H9 (cell line): ENCODE results near the gene CDK9. TPM values are rescaled to one million over a fixed set of nuclear protein-coding genes. Genes with fewer than 3 reads are reported as not detected.

Source experiments
- DNase-seq: peaks from one replicate; pipeline ENCODE4 v3.0.0-alpha.2; 2017
- H2AFZ ChIP-seq: one replicate; pipeline ENCODE4 v1.6.1; 2013; ENCODE audit warnings: mild to moderate bottlenecking, low read length, control low read depth, moderate library complexity
- H2AK5ac ChIP-seq: 2 replicates; pipeline ENCODE4 v1.6.1; 2013; ENCODE audit warnings: low read length, control low read depth, mixed read lengths; ENCODE audit not compliant: insufficient read length
- H2BK120ac ChIP-seq: one replicate; pipeline ENCODE4 v1.6.1; 2013; ENCODE audit warnings: low read depth, mild to moderate bottlenecking, low read length, control low read depth, inconsistent platforms; ENCODE audit not compliant: poor library complexity, severe bottlenecking
- H2BK12ac ChIP-seq: 2 replicates; pipeline ENCODE4 v1.6.1; 2013; ENCODE audit warnings: low read length, control low read depth, mixed read lengths, low read depth; ENCODE audit not compliant: insufficient read length
- H2BK15ac ChIP-seq: 2 replicates; pipeline ENCODE4 v1.6.1; 2013; ENCODE audit warnings: low read depth, low read length, control low read depth
- H2BK20ac ChIP-seq: one replicate; pipeline ENCODE4 v1.6.1; 2013; ENCODE audit warnings: low read depth, mild to moderate bottlenecking, low read length, control low read depth, inconsistent platforms; ENCODE audit not compliant: poor library complexity, severe bottlenecking
- H2BK5ac ChIP-seq: 2 replicates; pipeline ENCODE4 v1.6.1; 2013; ENCODE audit warnings: low read length, control low read depth, mixed read lengths; ENCODE audit not compliant: insufficient read length
- H3K14ac ChIP-seq: 2 replicates; pipeline ENCODE4 v1.6.1; 2013; ENCODE audit warnings: low read length, control low read depth; ENCODE audit not compliant: insufficient read depth
- H3K18ac ChIP-seq: 2 replicates; pipeline ENCODE4 v1.6.1; 2013; ENCODE audit warnings: low read depth, mild to moderate bottlenecking, mixed read lengths, low read length, control low read depth; ENCODE audit not compliant: insufficient read length
- H3K23ac ChIP-seq: 2 replicates; pipeline ENCODE4 v1.6.1; 2013; ENCODE audit warnings: low read length, control low read depth, mixed read lengths, low read depth; ENCODE audit not compliant: insufficient read length
- H3K23me2 ChIP-seq: 2 replicates; pipeline ENCODE4 v1.6.1; 2013; ENCODE audit warnings: low read depth, mild to moderate bottlenecking, mixed read lengths, low read length, control low read depth; ENCODE audit not compliant: insufficient read length, poor library complexity, severe bottlenecking
- H3K27ac ChIP-seq: 2 replicates; pipeline ENCODE4 v1.5.1; 2013; ENCODE audit warnings: low read length, control low read depth, mixed read lengths, low read depth; ENCODE audit not compliant: insufficient read length
- H3K27me3 ChIP-seq: 2 replicates; pipeline ENCODE4 v1.6.1; 2013; ENCODE audit warnings: low read length, control low read depth, inconsistent platforms; ENCODE audit not compliant: insufficient read depth
- H3K4ac ChIP-seq: 2 replicates; pipeline ENCODE4 v1.6.1; 2013; ENCODE audit warnings: low read depth, mild to moderate bottlenecking, control low read depth, inconsistent platforms, low read length, moderate library complexity
- H3K4me1 ChIP-seq: 2 replicates; pipeline ENCODE4 v1.6.1; 2013; ENCODE audit warnings: low read length, control low read depth, inconsistent platforms; ENCODE audit not compliant: insufficient read depth
- H3K4me2 ChIP-seq: 2 replicates; pipeline ENCODE4 v1.6.1; 2013; ENCODE audit warnings: low read length, control low read depth, mixed read lengths; ENCODE audit not compliant: insufficient read length, insufficient read depth
- H3K56ac ChIP-seq: 2 replicates; pipeline ENCODE4 v1.6.1; 2013; ENCODE audit warnings: low read depth, mild to moderate bottlenecking, mixed read lengths, low read length, control low read depth; ENCODE audit not compliant: insufficient read length
- H3K79me1 ChIP-seq: 2 replicates; pipeline ENCODE4 v1.6.1; 2013; ENCODE audit warnings: low read depth, mild to moderate bottlenecking, moderate library complexity, low read length, control low read depth, inconsistent platforms; ENCODE audit not compliant: insufficient read depth, poor library complexity, severe bottlenecking
- H3K79me2 ChIP-seq: 2 replicates; pipeline ENCODE4 v1.6.1; 2013; ENCODE audit warnings: low read length, control low read depth, inconsistent platforms; ENCODE audit not compliant: insufficient read depth
- H3K9ac ChIP-seq: 2 replicates; pipeline ENCODE4 v1.6.1; 2013; ENCODE audit warnings: low read length, control low read depth, mixed read lengths; ENCODE audit not compliant: insufficient read length; ENCODE audit errors: extremely low read depth
- H3K9me3 ChIP-seq: one replicate; pipeline ENCODE4 v1.6.1; 2013; ENCODE audit warnings: low read depth, low read length, inconsistent platforms; ENCODE audit not compliant: control insufficient read depth
- H3T11ph ChIP-seq: one replicate; pipeline ENCODE4 v1.6.1; 2013; ENCODE audit warnings: mild to moderate bottlenecking, low read length, control low read depth, inconsistent platforms
- H4K20me1 ChIP-seq: one replicate; pipeline ENCODE4 v1.6.1; 2013; ENCODE audit not compliant: control insufficient read depth, insufficient read length, insufficient read depth
- H4K5ac ChIP-seq: 2 replicates; pipeline ENCODE4 v1.6.1; 2013; ENCODE audit warnings: low read depth, mild to moderate bottlenecking, mixed read lengths, low read length, control low read depth; ENCODE audit not compliant: insufficient read length
- H4K8ac ChIP-seq: replicated peaks from 2 replicates; pipeline ENCODE4 v1.6.1; 2013; ENCODE audit warnings: low read length, control low read depth, mixed read lengths, low read depth; ENCODE audit not compliant: insufficient read length
- H4K91ac ChIP-seq: 2 replicates; pipeline ENCODE4 v1.6.1; 2013; ENCODE audit warnings: low read depth, mild to moderate bottlenecking, moderate library complexity, mixed read lengths, low read length, control low read depth; ENCODE audit not compliant: insufficient read length
- H3K27ac Mint-ChIP-seq, 3 experiments: 2 replicates in 2 of 3; 3 replicates in 1 of 3; pipeline ENCODE4 v1.8.0; 2020 to 2021; ENCODE audit warnings: mixed read lengths in 3 of 3, mild to moderate bottlenecking in 1 of 3, moderate library complexity in 1 of 3
- H3K27me3 Mint-ChIP-seq: 2 replicates; pipeline ENCODE4 v1.8.0; 2021; ENCODE audit warnings: low read depth, mild to moderate bottlenecking, moderate library complexity, mixed read lengths
- H3K36me3 Mint-ChIP-seq, 3 experiments: 2 replicates in 2 of 3; 3 replicates in 1 of 3; pipeline ENCODE4 v1.8.0; 2020 to 2021; ENCODE audit warnings: low read depth in 3 of 3, mixed read lengths in 3 of 3; ENCODE audit not compliant: insufficient read depth in 1 of 3
- H3K4me1 Mint-ChIP-seq, 2 experiments: 2 replicates each; pipeline ENCODE4 v1.8.0; 2020; ENCODE audit warnings: mixed read lengths in 2 of 2
- H3K4me3 Mint-ChIP-seq, 2 experiments: 2 replicates in 1 of 2; 3 replicates in 1 of 2; pipeline ENCODE4 v1.8.0; 2020 to 2021; ENCODE audit warnings: mild to moderate bottlenecking in 2 of 2, mixed read lengths in 2 of 2, moderate library complexity in 1 of 2
- H3K9me3 Mint-ChIP-seq, 2 experiments: 2 replicates in 1 of 2; 3 replicates in 1 of 2; pipeline ENCODE4 v1.8.0; 2020; ENCODE audit warnings: mild to moderate bottlenecking in 2 of 2, mixed read lengths in 2 of 2, moderate library complexity in 1 of 2
- CTCF ChIP-seq: fragments of 200-600 bp; sonication (generic); conservative IDR thresholded peaks from 3 replicates; pipeline ENCODE4 v1.8.0; 2021; ENCODE audit warnings: antibody characterized with exemption, mild to moderate bottlenecking
- WGBS: extraction: QIAGEN DNeasy Blood & Tissue Kit; methylation state at CpG from one replicate; pipeline ENCODE4 v1.1.7; 2013; ENCODE audit warnings: missing lambda C conversion rate, low lambda C conversion rate, mixed read lengths; ENCODE audit not compliant: insufficient read length; ENCODE audit errors: extremely low coverage; 5-methylcytosine and 5-hydroxymethylcytosine counted together
- total RNA-seq: library from RNA; stranded (reverse); gene quantifications from 2 replicates; pipeline ENCODE4 v1.2.1, GENCODE V29; 2021

Gene CDK9
- total RNA-seq, 1 experiment from 2014 or later, result 85.7 TPM

DNA sequence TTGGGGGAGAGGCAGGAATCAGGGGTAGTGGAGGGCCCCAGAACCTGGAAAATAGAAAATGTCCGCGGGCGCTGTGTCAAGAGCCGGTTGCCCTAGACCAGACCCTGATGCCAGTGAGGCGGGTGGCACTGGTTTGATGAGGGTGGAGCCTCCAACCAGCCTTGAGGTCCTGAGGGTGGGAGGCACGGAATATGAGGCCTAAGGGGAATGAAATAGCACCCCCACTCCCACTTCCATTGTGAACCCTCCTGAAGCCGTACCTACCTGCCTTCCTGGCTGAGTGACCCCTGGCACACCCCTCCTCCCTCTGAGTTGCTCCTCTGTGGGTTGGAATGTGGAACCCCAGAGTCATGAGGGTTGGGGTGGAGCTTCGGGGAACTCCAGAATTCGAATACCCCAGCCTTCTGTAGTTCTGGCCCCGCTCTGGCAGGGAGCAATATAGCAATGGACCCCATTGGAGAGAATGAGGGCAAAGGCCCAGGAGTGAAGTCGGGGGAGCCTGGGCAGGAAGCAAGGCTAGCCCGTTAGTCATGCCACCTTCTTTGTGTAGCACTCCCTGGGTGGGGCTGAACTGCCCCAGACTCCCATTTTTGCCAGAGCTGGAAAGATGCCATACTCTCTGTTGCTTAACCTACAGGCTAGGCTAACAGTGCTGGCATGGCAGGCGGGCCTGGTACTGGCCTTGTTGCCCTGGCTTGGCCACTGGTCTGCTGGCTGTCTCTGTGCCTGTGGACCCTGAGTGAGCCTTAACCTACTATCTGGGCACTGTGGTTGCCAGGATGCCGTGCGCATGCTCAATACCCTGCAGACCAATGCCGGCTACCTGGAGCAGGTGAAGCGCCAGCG is 17.9 kb downstream of the CDK9 start:
- H3K36me3 Mint-ChIP-seq, result peaks cover 17 to 24% (median 23%) of the 10 kb centered on the region in 3 experiments
- no peak for DNase-seq
- Histone ChIP-seq H4K5ac (no peak overlapping the region), H4K20me1 (no peaks in the 10 kb centered on the region), H2AFZ (no peak overlapping the region), H2AK5ac (no peak overlapping the region), H3K4me1 (peaks cover 3% of the 10 kb centered on the region; the same call in 1 of the 2 replicates), H3K27ac (no peak overlapping the region), H3K23ac (no peak overlapping the region), H4K8ac (no peak overlapping the region), H3T11ph (no peak overlapping the region), H2BK20ac (no peak overlapping the region), H3K18ac (no peak overlapping the region), H4K91ac (no peak overlapping the region), H3K4ac (no peak overlapping the region), H2BK120ac (no peak overlapping the region), H2BK15ac (no peak overlapping the region), H3K14ac (peak overlapping the region; percentile 51; the same call in 1 of the 2 replicates), H3K56ac (no peak overlapping the region), H3K4me2 (peak overlapping the region; percentile 97), H2BK12ac (no peak overlapping the region), H3K79me2 (peaks cover 5% of the 10 kb centered on the region; the same call in 1 of the 2 replicates), H3K79me1 (peaks cover 3% of the 10 kb centered on the region), H3K23me2 (peaks cover 6% of the 10 kb centered on the region), H3K9ac (peak overlapping the region; percentile 78), H3K9me3 (no peaks in the 10 kb centered on the region), H3K27me3 (no peaks in the 10 kb centered on the region), H2BK5ac (no peak overlapping the region)
- H3K9me3 Mint-ChIP-seq, result no peaks in the 10 kb centered on the region
- peak overlapping the region; percentile 95 to 97 for H3K4me3 Mint-ChIP-seq
- WGBS, result no CpG with 5 or more reads among the region's 18 CpGs
- no peak for TF ChIP-seq CTCF
- H3K27ac Mint-ChIP-seq, result peak overlapping the region; percentile 88 to 96 (median 95); a peak in 6 of 7 replicates
- peaks cover 8 to 15% of the 10 kb centered on the region in 2 experiments for H3K4me1 Mint-ChIP-seq
- H3K27me3 Mint-ChIP-seq, result no peaks in the 10 kb centered on the region
